MCF 10A (cell line): ENCODE data around the gene TRIM36. TPM values are rescaled to one million over a fixed set of nuclear protein-coding genes. Genes with fewer than 3 reads are reported as not detected.

Source experiments
- BruUV-seq: library from RNA; stranded (reverse); fragments of 400-500 nt; replicated peaks from 2 replicates; lab custom pipeline; 2021; lab: Mats Ljungman, UMichigan
- CTCF ChIA-PET: fragments of 300-600 bp; sonication (Branson Sonifier 250); formaldehyde crosslinking; extraction: SDS; loops from one replicate; lab custom pipeline; 2021; ENCODE audit warnings: antibody characterized with exemption, inconsistent platforms; lab: Yijun Ruan, JAX
- POLR2A ChIA-PET: fragments of 300-600, 350-650 bp; sonication (Branson Sonifier 250); formaldehyde crosslinking; extraction: SDS; loops from one replicate; lab custom pipeline; 2020; ENCODE audit warnings: antibody characterized with exemption, inconsistent platforms; lab: Yijun Ruan, JAX
- DNase-seq: peaks from one replicate; pipeline ENCODE4 v3.0.0-alpha.2; 2018; ENCODE audit not compliant: unreplicated experiment
- H3K27ac Mint-ChIP-seq: one replicate; pipeline ENCODE4 v1.8.0; 2022; ENCODE audit warnings: mild to moderate bottlenecking, low read depth, mixed read lengths; ENCODE audit not compliant: unreplicated experiment
- H3K27me3 Mint-ChIP-seq: one replicate; pipeline ENCODE4 v1.8.0; 2022; ENCODE audit warnings: mixed read lengths; ENCODE audit not compliant: insufficient read depth, unreplicated experiment
- H3K36me3 Mint-ChIP-seq: one replicate; pipeline ENCODE4 v1.8.0; 2022; ENCODE audit warnings: mild to moderate bottlenecking, moderate library complexity, mixed read lengths; ENCODE audit not compliant: insufficient read depth, unreplicated experiment
- H3K4me1 Mint-ChIP-seq: one replicate; pipeline ENCODE4 v1.8.0; 2022; ENCODE audit warnings: mixed read lengths; ENCODE audit not compliant: insufficient read depth, unreplicated experiment
- H3K4me3 Mint-ChIP-seq: one replicate; pipeline ENCODE4 v1.8.0; 2022; ENCODE audit warnings: mild to moderate bottlenecking, moderate library complexity, mixed read lengths; ENCODE audit not compliant: unreplicated experiment
- H3K9me3 Mint-ChIP-seq: one replicate; pipeline ENCODE4 v1.8.0; 2022; ENCODE audit warnings: mixed read lengths; ENCODE audit not compliant: unreplicated experiment
- intact Hi-C: fragments of 100-400 bp; cut with micrococcal nuclease; formaldehyde crosslinking; loops from 2 replicates; pipeline ENCODE4 v1.14.1; 2022
- total RNA-seq: library from RNA; stranded (reverse); gene quantifications from 2 replicates; pipeline ENCODE4 v1.2.3, GENCODE V29; 2022
- TF ChIP-seq, protein P1 (sequence below): fragments of 200-600 bp; IDR thresholded peaks from one replicate; pipeline ENCODE4 v1.8.0; 2022; ENCODE audit warnings: antibody characterized with exemption, mild to moderate bottlenecking; ENCODE audit not compliant: unreplicated experiment

TRIM36 gene
- total RNA-seq, 1 experiment from 2014 or later = 7.1 TPM

DNA sequence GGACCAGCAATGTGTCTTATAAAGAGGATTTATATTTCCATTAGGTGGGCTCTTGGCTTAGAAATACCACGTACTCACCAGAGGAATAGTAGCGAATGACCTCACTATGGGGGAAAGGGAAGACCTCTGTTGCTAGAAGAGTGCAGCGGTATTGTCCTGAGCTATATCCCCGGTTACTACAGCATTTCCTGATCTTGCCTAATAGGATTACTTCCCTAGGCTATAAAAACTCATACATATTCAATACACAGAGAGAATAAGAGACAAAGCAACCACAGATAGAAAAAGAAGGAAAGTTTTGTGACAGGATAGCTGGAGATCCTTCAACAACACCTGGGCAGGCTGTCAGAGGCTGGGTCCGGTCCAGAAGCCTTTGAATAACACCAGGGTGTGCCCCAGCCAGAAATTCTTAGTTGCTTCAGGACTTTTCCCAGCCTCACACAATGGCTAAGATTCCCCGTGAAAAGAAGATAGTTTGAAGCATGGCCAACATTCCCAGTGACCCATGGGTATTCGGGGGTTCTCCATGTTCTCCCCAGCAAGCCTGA is 85.4 kb downstream of the TRIM36 start:
- Mint-ChIP-seq H3K4me3 (no peak overlapping the region), H3K36me3 (no peaks in the 10 kb centered on the region), H3K27me3 (peaks cover 14% of the 10 kb centered on the region), H3K9me3 (no peaks in the 10 kb centered on the region), H3K27ac (no peak overlapping the region), H3K4me1 (no peaks in the 10 kb centered on the region)
- POLR2A ChIA-PET = no interaction called here
- intact Hi-C loops = no loop called here
- TF ChIP-seq, protein P1, sequence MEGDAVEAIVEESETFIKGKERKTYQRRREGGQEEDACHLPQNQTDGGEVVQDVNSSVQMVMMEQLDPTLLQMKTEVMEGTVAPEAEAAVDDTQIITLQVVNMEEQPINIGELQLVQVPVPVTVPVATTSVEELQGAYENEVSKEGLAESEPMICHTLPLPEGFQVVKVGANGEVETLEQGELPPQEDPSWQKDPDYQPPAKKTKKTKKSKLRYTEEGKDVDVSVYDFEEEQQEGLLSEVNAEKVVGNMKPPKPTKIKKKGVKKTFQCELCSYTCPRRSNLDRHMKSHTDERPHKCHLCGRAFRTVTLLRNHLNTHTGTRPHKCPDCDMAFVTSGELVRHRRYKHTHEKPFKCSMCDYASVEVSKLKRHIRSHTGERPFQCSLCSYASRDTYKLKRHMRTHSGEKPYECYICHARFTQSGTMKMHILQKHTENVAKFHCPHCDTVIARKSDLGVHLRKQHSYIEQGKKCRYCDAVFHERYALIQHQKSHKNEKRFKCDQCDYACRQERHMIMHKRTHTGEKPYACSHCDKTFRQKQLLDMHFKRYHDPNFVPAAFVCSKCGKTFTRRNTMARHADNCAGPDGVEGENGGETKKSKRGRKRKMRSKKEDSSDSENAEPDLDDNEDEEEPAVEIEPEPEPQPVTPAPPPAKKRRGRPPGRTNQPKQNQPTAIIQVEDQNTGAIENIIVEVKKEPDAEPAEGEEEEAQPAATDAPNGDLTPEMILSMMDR = no peak
- CTCF ChIA-PET = interaction anchor here (0.7 to 1.6 kb wide), 4 partner anchors 9 to 719 kb away, joined by 3 to 4 read pairs (median 4); no protein-coding TSS in a partner anchor
- no TSS peak for BruUV-seq
- no peak for DNase-seq

DNA sequence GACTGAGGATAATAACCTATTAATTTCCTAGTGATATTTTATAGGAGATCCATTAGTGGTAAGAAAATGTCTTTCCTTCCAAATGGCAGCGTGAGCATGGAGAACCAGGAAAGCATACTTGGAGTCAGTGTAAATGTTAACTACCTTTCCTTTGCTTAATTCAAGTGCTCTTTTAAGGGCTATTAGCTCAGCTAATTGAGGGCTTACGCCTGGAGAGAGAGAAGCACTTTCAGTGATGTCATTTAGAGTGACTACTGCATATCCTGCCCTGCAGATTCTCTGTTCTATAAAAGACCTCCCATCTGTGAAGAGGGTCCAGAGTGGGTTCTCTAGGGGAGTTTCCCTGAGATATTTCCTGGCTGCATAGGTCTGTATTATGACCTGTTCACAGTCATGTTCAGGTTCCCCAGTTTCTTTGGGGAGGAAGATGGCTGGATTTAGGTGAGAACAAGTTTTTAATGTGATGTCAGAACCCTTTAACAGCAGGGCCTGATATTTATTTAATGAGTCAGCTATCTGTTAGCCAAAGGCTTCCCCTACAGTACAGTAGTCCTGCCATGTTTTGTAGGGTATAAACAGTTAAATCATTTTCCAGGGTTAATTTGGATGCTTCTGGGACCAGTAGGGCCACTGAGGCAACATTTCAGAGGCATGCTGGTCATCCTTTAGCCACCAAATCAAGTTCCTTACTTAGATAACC is 89.6 kb downstream of the TRIM36 start:
- DNase-seq = no peak
- Mint-ChIP-seq H3K27ac (no peak overlapping the region), H3K36me3 (no peaks in the 10 kb centered on the region), H3K27me3 (peaks cover 5% of the 10 kb centered on the region), H3K4me1 (no peaks in the 10 kb centered on the region), H3K9me3 (no peaks in the 10 kb centered on the region), H3K4me3 (no peak overlapping the region)
- ChIA-PET CTCF (interaction anchor here (1.1 to 3.7 kb wide), 2 partner anchors 11 to 630 kb away, joined by 3 to 26 read pairs; no protein-coding TSS in a partner anchor), POLR2A (interaction anchor here (0.8 kb wide), 1 partner anchor 8 kb away, joined by 3 read pairs; no protein-coding TSS in a partner anchor)
- intact Hi-C loops = no loop called here
- TF ChIP-seq, protein P1 = no peak
- BruUV-seq = no TSS peak

Other genes starting within 250 kb of the TRIM36 start
- gene PGGT1B, start 93.0 kb upstream of the TRIM36 start, total RNA-seq = 43.9 and 48.5 TPM in 2 replicates
- gene CCDC112, start 126.7 kb upstream of the TRIM36 start, total RNA-seq = 10.3 and 10.7 TPM in 2 replicates